NT2/D1 (cell line): ENCODE data around the gene SGCA.

Experiments
- DNase-seq: peaks from one replicate; pipeline ENCODE4 v3.0.0-alpha.2; 2011; ENCODE audit warnings: low read depth, low spot score
- H3K27me3 ChIP-seq: 2 replicates; pipeline ENCODE4 v1.6.0; 2011; ENCODE audit warnings: mild to moderate bottlenecking; ENCODE audit not compliant: insufficient read length, insufficient read depth
- H3K36me3 ChIP-seq: 2 replicates; pipeline ENCODE4 v1.6.1; 2011; ENCODE audit warnings: mild to moderate bottlenecking, low read length, mixed read lengths; ENCODE audit not compliant: insufficient read depth, insufficient read length
- H3K4me1 ChIP-seq: 2 replicates; pipeline ENCODE4 v1.5.1; 2011; ENCODE audit not compliant: insufficient read depth, insufficient read length
- H3K4me3 ChIP-seq: 2 replicates; pipeline ENCODE4 v1.5.1; 2011; ENCODE audit warnings: low read depth; ENCODE audit not compliant: insufficient read length
- H3K9ac ChIP-seq: 2 replicates; pipeline ENCODE4 v1.6.0; 2011; ENCODE audit warnings: low read depth; ENCODE audit not compliant: insufficient read length
- H3K9me3 ChIP-seq: 2 replicates; pipeline ENCODE4 v1.5.1; 2011; ENCODE audit warnings: mild to moderate bottlenecking, low read length; ENCODE audit not compliant: insufficient read depth
- SUZ12 ChIP-seq: IDR thresholded peaks from 2 replicates; pipeline ENCODE4 v1.6.1; 2011; ENCODE audit not compliant: insufficient read length, insufficient read depth; ENCODE audit errors: extremely low read depth
- YY1 ChIP-seq: IDR thresholded peaks from 2 replicates; pipeline ENCODE4 v1.6.1; 2011; ENCODE audit not compliant: insufficient read length, insufficient read depth
- ZNF274 ChIP-seq: IDR thresholded peaks from 2 replicates; pipeline ENCODE4 v1.6.1; 2011; ENCODE audit warnings: mild to moderate bottlenecking, low read depth, low read length

SGCA gene

DNA sequence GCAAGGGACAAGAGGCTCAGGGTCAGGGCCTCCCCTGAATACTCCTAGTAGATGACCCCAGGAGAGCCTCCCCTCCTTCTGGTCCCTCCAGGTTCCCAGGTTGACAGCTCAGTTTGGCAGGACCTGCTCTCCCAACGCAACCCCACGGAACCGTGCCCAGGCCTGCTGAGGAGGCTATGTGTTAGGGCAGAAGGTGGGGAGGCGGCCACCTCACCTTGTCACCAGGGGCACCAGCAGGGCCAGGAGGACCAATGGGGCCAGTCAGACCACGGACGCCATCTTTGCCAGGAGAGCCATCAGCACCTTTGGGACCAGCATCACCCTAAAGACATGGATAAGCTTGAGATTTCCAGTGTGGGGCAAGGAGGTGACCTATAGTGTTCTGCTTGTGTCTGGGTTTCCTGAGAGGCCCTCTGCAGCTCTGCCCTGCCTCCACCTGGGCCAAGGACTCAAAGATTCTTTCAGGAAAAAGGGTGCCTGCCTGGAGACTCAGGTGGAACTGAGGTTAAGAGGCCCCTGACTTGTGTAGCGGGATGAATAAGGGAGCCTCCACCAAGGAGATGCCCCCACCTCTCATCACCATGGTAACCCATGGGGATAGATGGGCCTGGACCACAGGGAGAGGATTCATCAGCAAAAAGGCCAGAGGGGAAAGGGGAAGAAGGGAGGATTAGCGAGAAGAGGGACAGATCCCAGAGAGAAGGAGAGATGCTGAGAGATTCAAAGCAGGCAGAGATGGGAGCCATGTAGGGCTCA lies 25.0 kb downstream of the SGCA start:
- TF ChIP-seq ZNF274 (no peak), YY1 (no peak), SUZ12 (no peak)
- no peak overlapping the region for H3K9ac ChIP-seq
- no peaks in the 10 kb centered on the region for H3K27me3 ChIP-seq
- no peak overlapping the region for H3K4me3 ChIP-seq
- peaks cover 98% of the 10 kb centered on the region for H3K36me3 ChIP-seq
- no peaks in the 10 kb centered on the region for H3K4me1 ChIP-seq
- H3K9me3 ChIP-seq, result no peaks in the 10 kb centered on the region
- no peak for DNase-seq

DNA sequence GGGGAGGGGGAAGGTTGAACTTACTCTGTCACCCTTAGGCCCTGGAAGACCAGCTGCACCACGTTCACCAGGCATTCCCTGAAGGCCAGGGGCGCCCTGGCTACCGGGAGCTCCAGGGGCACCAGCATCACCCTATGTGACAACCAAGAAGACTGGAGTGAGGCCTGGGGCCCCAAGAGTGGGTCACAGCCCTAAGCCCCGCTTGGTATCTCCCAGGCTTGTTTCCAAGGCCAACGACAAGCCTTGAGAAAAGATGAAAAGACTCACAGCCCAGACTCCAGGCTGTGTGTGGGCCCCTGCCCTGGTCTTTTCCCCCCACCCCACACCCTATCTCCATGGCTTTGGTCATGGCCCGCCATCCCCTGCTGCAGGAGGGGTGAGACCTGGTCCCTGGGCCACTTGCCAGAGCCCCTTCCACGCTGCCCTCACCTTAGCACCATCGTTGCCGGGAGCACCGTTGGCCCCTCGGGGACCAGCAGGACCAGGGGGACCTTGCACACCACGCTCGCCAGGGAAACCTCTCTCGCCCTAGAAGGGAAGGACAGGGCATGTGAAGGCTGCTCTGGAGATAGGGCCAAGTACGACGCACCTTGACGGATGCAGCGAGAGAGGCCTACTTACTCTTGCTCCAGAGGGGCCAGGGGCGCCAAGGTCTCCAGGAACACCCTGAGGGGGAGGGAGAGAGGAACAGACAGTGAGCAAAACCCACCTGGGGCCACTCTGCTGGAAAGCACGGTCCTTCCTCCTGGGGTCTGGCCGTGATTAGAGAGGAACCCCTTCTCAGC lies 25.7 kb downstream of the SGCA start:
- Histone ChIP-seq H3K9me3 (no peaks in the 10 kb centered on the region), H3K9ac (no peak overlapping the region), H3K4me3 (no peak overlapping the region), H3K36me3 (peaks cover 98% of the 10 kb centered on the region), H3K27me3 (no peaks in the 10 kb centered on the region), H3K4me1 (no peaks in the 10 kb centered on the region)
- TF ChIP-seq SUZ12 (no peak), YY1 (no peak), ZNF274 (no peak)
- no peak for DNase-seq

DNA sequence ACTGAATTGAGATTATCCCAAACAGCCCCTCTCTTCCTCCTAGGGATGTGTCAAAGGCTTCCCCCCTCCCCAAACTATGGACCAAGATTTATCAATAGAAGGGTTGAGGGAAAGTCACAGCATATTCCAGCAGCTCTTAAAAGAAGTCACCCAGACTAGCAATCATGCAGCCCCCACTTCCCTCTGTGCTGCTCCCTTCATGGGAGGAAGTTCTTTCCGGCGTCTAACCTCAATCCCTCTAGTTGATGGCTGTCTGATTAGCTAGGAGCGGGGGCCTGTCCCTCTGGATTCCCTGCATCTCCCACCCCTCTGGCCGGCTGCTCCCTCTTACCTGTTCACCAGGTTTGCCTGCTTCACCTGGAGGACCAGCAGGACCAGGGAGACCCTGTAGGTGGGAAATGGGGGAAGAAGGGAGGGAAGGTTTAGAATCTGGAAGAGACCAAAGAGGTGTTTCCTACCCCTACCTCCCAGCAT lies 26.4 kb downstream of the SGCA start:
- TF ChIP-seq YY1 (no peak), SUZ12 (no peak), ZNF274 (no peak)
- Histone ChIP-seq H3K27me3 (no peaks in the 10 kb centered on the region), H3K9ac (no peak overlapping the region), H3K9me3 (no peaks in the 10 kb centered on the region), H3K36me3 (peaks cover 98% of the 10 kb centered on the region), H3K4me3 (no peak overlapping the region), H3K4me1 (no peaks in the 10 kb centered on the region)
- DNase-seq, result no peak

DNA sequence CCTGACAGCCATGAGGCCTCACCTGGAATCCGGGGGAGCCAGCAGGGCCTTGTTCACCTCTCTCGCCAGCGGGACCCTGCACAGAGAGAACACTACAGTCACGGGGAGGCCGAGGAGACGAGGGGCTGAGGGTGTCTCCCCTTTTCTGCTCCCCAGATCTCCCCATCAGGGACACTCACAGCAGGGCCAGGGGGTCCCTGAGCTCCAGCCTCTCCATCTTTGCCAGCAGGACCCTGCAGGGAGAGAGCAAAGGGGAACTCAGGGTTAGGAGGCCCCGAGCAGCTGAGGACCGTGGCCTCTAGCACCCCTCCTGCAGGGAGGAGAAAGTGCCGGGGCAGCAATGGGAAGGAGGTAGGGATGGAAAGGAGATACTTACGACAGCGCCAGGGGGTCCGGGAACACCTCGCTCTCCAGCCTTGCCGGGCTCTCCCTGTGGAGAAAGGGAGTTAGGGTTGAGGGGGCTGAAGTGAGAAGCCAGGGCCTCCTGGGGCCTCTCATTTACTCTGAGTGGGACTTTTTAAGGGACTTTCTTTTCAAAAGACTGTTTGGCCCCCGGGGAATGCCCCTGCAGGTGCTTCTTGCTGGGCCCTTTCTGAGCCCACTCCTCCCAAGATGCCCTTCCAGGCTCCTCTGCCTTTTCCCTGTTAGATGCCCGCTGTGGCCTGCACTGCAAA lies 26.9 kb downstream of the SGCA start:
- H3K9ac ChIP-seq, result no peak overlapping the region
- H3K27me3 ChIP-seq, result no peaks in the 10 kb centered on the region

DNA sequence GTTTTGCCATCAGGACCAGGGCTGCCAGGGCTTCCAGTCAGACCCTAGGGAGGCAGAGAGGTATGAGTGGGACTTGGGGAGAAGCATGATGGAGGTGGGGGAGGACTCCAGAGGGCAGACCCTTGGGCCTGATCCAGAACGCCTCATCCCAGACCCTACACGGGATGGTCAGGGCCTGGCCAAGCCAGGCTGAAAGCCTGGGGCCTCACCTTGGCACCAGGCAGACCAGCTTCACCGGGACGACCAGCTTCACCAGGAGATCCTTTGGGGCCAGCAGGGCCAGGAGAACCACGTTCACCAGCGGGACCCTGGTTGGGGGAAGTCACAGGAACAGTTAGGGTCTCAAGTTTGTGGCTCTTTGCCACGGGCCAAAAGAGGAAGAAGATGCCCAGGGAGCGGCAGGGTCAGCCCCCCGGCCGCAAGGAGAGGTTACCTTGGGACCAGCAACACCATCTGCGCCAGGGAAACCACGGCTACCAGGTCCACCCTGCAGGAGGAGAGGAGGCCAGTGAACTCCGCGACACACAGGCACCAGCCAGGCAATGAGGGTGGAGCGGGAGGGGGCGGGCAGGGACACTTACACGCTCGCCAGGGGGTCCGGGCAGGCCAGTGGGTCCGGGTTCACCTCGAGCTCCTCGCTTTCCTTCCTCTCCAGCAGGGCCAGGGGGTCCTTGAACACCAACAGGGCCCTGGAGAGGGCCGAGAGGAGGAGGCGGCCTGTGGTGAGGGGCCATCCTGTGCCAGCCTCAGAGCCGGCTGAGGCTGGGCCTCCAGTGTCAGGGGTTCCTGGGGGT lies 28.5 kb downstream of the SGCA start:
- H3K4me3 ChIP-seq, result no peak overlapping the region

More for the DNA sequence above, 26.9 kb downstream of the SGCA start:
- H3K36me3 ChIP-seq, result peaks cover 98% of the 10 kb centered on the region
- TF ChIP-seq ZNF274 (no peak), SUZ12 (no peak), YY1 (no peak)
- no peaks in the 10 kb centered on the region for H3K9me3 ChIP-seq
- no peak overlapping the region for H3K4me3 ChIP-seq
- DNase-seq, result no peak
- H3K4me1 ChIP-seq, result no peaks in the 10 kb centered on the region

DNA sequence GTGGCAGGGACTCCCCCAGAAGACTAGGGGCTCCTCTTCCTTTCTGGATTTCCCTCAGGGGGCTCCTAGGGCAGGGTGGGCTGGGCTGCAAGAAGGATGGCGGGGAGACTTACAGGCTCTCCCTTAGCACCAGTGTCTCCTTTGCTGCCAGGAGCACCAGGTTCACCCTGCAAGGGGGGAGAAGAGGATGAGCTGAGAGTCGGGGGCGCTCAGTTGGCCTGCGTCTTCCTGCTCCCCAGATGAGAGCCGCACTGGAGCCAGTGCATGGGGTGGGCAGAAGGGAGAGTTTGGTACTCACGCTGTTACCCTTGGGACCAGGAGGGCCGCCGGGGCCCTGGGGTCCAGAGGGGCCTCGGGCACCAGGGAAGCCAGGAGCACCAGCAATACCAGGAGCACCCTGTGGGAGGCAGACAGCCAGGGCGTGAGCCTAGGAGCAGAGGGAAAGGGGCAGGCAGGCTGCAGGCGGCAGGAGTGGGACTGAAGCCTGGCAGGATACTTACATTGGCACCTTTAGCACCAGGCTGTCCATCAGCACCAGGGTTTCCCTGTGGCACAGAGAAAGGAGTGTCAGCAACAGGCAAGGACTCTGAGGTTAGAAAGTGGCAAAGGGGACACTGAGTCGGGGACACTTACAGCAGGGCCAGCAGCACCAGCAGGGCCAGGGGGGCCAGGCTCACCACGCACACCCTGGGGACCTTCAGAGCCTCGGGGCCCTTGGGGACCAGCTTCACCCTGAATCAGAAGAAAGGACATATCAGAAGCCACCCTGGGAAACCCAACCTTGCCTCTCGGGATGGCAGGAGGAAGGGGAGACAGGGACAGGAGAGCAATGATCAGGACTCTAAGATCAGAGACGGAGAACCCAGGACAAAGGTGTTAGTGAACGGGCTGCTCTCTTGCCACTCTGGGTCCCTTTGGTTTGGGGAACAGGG lies 29.4 kb downstream of the SGCA start:
- H3K9me3 ChIP-seq, result no peaks in the 10 kb centered on the region
- TF ChIP-seq YY1, result no peak
- no peak for TF ChIP-seq SUZ12
- no peak for TF ChIP-seq ZNF274
- no peak for DNase-seq
- no peak overlapping the region for H3K4me3 ChIP-seq
- H3K9ac ChIP-seq, result no peak overlapping the region
- H3K27me3 ChIP-seq, result no peaks in the 10 kb centered on the region
- H3K36me3 ChIP-seq, result peaks cover 90% of the 10 kb centered on the region
- peaks cover 2% of the 10 kb centered on the region for H3K4me1 ChIP-seq

More for the DNA sequence above, 28.5 kb downstream of the SGCA start:
- no peak for TF ChIP-seq ZNF274
- TF ChIP-seq YY1, result no peak
- no peak for TF ChIP-seq SUZ12
- DNase-seq, result no peak
- Histone ChIP-seq H3K4me1 (peaks cover 2% of the 10 kb centered on the region), H3K9me3 (no peaks in the 10 kb centered on the region), H3K27me3 (no peaks in the 10 kb centered on the region), H3K9ac (no peak overlapping the region), H3K36me3 (peaks cover 95% of the 10 kb centered on the region)
